LNCaP clone FGC (cell line): ENCODE measurements around the gene GYPC.

Experiments used
- DNase-seq: peaks from one replicate; pipeline ENCODE4 v3.0.0-alpha.2; 2011; ENCODE audit warnings: low read depth
- H3K4me3 ChIP-seq: 2 replicates; pipeline ENCODE4 v1.5.1; 2011; ENCODE audit warnings: mild to moderate bottlenecking, low read depth, low read length, control low read depth
- TF ChIP-seq, protein P1 (sequence below): IDR thresholded peaks from 2 replicates; pipeline ENCODE4 v1.5.1; 2012; ENCODE audit warnings: mild to moderate bottlenecking; ENCODE audit not compliant: control insufficient read depth, insufficient read depth; ENCODE audit errors: extremely low read depth

Gene GYPC

DNA sequence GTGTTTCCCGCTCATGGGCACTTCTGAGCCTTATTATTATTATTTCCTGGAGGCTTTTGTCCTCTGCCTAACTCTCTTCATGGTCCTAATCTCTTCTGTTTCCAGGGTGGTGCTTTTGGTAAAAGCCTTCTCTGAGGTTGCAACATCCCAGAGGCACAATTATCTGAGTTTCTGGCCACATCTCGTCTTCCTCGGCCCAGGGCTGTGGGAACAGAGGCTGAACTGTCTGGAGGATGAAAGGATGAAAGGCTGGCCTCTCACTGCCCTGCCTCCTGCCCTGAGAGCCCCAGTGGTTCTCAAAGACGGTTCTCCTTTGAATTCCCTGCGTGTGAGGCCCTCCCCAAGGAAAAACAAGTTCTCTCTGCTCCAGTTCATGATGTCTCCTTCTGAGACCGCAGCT, 13.8 kb downstream of the GYPC start:
- no peak overlapping the region for H3K4me3 ChIP-seq
- no peak for DNase-seq
- TF ChIP-seq, protein P1, sequence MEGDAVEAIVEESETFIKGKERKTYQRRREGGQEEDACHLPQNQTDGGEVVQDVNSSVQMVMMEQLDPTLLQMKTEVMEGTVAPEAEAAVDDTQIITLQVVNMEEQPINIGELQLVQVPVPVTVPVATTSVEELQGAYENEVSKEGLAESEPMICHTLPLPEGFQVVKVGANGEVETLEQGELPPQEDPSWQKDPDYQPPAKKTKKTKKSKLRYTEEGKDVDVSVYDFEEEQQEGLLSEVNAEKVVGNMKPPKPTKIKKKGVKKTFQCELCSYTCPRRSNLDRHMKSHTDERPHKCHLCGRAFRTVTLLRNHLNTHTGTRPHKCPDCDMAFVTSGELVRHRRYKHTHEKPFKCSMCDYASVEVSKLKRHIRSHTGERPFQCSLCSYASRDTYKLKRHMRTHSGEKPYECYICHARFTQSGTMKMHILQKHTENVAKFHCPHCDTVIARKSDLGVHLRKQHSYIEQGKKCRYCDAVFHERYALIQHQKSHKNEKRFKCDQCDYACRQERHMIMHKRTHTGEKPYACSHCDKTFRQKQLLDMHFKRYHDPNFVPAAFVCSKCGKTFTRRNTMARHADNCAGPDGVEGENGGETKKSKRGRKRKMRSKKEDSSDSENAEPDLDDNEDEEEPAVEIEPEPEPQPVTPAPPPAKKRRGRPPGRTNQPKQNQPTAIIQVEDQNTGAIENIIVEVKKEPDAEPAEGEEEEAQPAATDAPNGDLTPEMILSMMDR, result no peak

DNA sequence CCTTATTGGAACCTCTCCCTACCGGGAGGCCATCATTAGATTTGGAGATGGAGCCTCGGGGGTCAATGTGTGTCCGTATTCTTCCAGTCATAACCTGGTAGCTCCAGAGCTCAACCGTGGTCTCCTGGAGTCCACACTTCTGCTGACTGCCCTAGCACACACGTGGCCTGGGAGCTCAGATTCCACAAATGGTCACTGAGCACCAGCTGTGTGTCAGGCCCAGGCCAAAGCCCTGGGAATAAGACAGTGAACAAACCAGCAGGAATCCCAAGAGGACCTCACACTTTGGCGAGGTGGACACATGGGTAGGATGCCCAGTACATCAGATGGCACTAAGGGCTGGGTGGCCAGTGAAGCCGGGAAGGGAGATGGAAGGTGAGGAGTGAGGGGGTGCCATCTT, 15.5 kb downstream of the GYPC start:
- TF ChIP-seq, protein P1, result no peak
- H3K4me3 ChIP-seq, result no peak overlapping the region

DNA sequence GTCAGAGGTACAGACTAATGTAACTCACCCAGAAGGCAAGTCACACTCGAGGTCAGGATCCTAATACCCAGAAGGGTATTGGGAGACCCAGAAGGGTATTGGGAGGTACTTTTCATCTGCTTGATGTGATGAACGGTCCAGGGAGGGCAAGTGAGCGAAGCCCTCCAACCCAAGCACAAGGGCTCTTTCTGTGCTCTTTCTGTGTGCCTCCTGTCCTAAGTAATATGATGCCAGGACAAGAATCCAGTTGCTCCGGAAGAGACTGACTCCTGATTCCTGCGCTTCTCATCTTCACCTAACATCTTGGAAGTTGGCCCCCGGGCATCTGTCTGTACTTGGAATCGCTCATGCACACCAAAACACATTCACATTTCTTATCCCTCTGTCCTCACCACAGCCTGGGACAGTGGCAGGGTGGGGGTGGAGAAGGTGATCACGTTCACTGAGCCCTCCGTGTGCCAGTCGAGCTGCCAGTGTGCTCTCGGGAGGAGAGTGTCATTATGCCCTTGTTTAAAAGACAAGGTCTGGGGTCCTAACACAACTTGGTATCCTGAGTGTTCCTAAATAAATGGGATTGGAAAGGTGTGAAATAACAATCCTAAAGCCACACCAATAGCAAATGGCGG, 17.1 kb downstream of the GYPC start:
- no peak for DNase-seq
- H3K4me3 ChIP-seq, result no peak overlapping the region
- TF ChIP-seq, protein P1, result no peak

More for the DNA sequence above, 15.5 kb downstream of the GYPC start:
- DNase-seq, result no peak

DNA sequence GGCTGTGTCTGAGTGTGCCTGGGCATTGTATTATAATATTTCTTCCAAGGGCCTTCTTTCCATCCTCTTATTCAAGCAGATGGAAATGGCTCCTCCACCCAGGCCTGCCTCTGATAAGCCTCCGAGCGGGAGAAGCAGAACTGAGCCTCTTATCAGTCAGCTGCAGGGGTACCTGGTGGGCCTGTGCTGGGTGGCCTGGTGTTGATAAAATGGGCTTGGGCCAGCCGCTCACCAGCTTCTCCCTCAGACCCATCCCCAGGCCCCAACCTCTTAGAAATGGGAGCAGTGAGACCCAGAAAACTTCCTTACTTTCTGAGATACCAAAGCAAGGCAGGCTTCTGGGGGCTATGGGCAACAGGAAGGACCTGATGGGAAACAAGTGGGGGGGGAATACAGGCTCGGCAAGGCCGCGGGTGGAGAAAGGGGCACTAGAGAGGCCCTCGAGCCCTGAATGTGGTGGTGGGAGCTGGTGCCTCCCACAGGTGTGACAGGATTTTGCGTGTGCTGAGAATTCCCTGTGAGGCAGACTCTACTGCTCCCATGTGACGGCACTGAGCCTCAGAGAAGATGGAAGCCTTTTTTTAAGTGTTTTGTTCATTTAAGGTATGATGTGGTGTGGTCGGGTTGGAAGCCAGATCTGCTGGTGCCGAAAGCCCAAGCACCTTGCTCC, 18.3 kb downstream of the GYPC start:
- no peak overlapping the region for H3K4me3 ChIP-seq
- no peak for DNase-seq
- TF ChIP-seq, protein P1, result no peak

DNA sequence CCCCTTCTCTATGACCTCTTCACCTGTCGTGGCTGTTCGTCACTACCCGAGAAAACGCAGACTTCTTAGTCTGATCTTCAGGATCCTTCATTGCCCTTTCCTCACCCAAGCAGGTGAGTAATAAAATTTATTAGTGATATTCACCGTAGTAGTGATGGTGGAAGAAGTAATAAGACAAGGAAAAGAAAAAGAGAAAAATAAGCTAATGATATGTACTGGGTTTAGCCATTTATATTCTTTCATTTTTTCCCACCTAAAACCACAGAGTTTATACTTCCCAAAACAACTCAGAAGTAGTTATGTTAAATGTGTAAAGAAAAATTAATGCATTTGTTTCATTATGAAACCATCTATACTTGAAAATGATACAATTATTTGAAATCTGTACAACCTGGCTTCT, 19.7 kb downstream of the GYPC start:
- H3K4me3 ChIP-seq, result no peak overlapping the region
- TF ChIP-seq, protein P1, result no peak
- no peak for DNase-seq

DNA sequence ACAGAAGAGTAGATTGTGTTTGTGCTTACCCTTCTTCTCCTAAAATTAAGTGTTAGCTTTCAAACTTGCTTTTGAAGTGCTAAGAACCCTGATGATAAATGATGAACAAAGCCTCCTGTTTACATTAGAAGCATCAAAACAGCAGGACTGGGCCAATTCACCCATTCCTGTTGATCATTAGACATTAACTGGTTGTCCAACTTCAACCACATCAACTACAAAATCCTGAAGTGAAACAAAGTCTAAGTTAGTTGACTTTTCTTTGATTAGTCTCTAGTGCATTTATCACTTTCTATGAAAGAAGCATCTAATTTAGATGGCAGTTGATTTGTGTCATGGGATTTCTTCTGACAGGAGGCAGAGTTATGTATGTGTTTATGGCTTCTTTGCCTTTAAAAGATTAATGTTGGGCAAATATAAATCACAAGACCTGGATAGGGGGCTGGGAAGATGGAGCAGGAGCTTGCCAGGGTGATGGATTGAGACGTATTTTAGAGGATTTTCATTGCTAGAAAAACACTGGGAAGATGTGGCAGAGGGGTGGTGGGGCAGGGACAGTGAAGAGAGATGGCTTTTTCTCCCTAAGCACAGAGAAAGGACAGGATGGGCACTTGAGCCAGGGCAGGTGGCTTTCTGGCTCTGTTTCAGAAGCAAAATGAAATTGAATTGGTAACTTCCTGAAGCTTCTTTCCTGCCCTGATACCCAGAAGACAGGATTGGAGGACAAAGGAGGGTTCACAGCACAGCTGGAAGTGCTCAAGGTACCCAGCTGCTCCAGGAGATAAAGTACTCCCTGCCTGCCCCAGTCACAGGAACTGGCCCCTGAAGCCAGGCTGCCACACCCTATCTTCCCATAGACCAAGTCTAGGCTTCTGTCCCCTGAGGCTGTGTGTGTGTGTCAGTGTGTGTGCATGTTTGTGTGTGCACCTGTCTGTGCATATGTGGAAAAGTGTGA, 20.5 kb downstream of the GYPC start:
- no peak for DNase-seq
- TF ChIP-seq, protein P1, result no peak
- no peak overlapping the region for H3K4me3 ChIP-seq
